ENCODE data around the gene DIS3L2. TPM values are rescaled to one million over a fixed set of nuclear protein-coding genes. Genes with fewer than 3 reads are reported as not detected.

DIS3L2 gene
- total RNA-seq, 1 donor from 2014 or later, result 17.0 TPM

DNA sequence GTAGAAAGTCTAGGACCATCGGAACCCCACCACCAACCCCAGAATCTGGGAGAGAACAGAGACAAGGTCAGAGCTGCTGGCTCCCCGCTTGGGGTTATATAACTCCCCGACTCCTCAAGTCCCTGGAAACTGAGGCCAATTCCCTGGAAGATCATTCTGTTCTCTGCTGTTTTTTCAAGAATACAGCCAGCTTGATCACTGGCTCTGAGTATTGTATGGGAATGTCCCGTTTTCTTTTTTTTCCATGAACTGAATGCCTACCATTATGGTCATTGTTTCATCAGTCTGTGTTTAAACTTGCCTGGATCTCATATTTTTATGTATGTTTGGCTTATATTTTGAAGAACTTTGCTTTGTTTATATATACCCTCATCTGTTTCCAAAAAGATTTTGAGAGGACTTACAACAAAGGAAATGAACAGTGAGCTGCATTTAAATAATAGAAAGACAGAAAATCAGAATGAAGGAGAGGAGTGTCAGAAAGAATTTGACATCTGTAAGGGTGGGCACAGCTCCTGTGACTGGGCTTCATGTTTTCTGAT is 327.0 kb downstream of the DIS3L2 start:
- TF ChIP-seq, protein P1, sequence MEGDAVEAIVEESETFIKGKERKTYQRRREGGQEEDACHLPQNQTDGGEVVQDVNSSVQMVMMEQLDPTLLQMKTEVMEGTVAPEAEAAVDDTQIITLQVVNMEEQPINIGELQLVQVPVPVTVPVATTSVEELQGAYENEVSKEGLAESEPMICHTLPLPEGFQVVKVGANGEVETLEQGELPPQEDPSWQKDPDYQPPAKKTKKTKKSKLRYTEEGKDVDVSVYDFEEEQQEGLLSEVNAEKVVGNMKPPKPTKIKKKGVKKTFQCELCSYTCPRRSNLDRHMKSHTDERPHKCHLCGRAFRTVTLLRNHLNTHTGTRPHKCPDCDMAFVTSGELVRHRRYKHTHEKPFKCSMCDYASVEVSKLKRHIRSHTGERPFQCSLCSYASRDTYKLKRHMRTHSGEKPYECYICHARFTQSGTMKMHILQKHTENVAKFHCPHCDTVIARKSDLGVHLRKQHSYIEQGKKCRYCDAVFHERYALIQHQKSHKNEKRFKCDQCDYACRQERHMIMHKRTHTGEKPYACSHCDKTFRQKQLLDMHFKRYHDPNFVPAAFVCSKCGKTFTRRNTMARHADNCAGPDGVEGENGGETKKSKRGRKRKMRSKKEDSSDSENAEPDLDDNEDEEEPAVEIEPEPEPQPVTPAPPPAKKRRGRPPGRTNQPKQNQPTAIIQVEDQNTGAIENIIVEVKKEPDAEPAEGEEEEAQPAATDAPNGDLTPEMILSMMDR (IDR thresholded peaks at IDR 0.05; ENCODE audit: borderline replicate concordance), result no peak
- no peak overlapping the region for H3K4me3 ChIP-seq
- H3K36me3 ChIP-seq, result no peaks in the 10 kb centered on the region
- peaks cover 3% of the 10 kb centered on the region for H3K4me1 ChIP-seq
- no peaks in the 10 kb centered on the region for H3K9me3 ChIP-seq (replicated peaks)
- intact Hi-C loops (cut with micrococcal nuclease), result no loop called here
- no peaks in the 10 kb centered on the region for H3K27me3 ChIP-seq (ENCODE audit: low read depth)
- no peak overlapping the region for H3K27ac ChIP-seq (replicated peaks)
- no peak for DNase-seq

DNA sequence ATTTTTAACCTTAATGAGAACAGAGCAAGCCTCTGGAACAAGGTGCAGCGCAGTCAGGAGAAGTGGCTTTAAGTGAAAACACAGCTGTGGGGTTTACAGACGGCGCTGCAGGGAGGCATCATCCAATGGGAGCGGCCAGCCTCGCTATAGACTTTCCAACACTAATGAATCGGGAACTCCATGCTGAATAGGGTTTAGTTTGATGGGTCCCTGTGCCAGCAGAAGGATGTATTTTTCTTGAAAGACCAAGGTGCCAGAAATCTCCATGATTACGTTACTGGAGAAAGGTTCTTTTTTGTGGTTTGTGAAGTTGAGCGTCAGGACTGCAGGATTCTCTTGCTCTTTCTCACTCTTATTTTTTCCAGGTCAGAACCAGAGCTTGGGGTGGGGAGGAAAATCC is 329.2 kb downstream of the DIS3L2 start:
- intact Hi-C loops (cut with micrococcal nuclease), result no loop called here
- no peak for DNase-seq
- TF ChIP-seq, protein P1 (IDR thresholded peaks at IDR 0.05; ENCODE audit: borderline replicate concordance), result no peak
- no peak overlapping the region for H3K27ac ChIP-seq (replicated peaks)
- H3K36me3 ChIP-seq, result no peaks in the 10 kb centered on the region
- H3K4me1 ChIP-seq, result peaks cover 3% of the 10 kb centered on the region
- no peaks in the 10 kb centered on the region for H3K27me3 ChIP-seq (ENCODE audit: low read depth)
- no peak overlapping the region for H3K4me3 ChIP-seq
- H3K9me3 ChIP-seq (replicated peaks), result no peaks in the 10 kb centered on the region

DNA sequence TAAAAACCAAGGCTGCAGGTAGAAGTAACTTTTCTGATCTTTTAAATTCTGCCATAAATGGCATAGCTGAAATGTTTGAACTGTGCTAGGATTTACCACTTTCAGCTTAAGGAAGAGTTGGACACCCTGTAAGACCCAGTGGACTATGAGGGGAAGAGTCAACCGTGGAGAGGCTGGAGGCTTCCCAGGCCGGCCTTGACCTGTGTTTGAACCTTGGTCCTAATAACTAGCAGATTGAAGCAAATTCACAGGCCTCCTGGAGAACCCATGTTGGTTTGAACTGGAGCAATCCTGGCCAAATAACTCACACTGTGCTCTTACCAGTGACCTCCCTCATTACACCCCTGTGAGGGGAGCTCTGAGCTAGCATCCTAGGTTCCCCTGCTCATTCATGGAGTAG is 329.8 kb downstream of the DIS3L2 start:
- no peak for DNase-seq
- Histone ChIP-seq H3K4me3 (no peak overlapping the region), H3K27me3 (ENCODE audit: low read depth) (no peaks in the 10 kb centered on the region), H3K4me1 (peaks cover 3% of the 10 kb centered on the region), H3K36me3 (no peaks in the 10 kb centered on the region), H3K27ac (replicated peaks) (no peak overlapping the region), H3K9me3 (replicated peaks) (no peaks in the 10 kb centered on the region)
- TF ChIP-seq, protein P1 (IDR thresholded peaks at IDR 0.05; ENCODE audit: borderline replicate concordance), result no peak
- intact Hi-C loops (cut with micrococcal nuclease), result no loop called here

DNA sequence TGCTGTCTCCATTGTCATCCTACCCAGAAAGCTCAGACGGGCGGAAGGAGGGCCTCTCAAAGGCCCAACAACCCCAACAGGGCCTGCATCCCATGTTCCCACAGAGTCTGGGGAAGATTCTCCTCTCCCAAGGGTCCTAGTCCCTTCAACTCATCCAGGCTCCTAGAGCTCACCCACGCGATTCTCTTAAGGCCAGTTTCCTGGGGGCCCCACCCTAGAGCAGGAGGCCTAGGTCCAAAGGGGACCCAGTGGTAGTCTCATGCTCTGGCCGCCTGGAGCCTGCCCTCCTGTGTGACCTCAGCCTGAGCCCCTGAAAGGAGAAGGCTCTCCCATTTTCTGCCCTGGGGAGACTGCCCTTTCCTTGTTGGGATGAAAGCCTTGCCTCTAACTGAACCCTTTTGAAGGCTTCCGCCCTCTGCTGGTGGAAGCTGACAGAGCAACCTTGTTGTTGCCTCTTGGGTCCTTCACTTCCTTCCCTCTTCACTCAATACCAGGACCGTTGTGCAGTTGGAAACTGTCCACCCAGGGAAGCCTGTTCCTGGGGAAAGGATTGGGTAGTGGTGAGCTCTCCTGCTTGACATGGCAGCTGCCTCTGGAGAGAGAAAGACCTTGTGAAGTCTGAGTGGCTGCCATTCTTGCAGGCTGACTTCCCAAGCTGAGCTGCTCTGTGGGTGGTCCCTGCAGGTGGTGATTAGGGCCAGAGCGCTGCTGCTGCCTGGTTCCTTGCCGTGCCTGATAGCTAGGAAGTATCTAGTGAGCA is 331.1 kb downstream of the DIS3L2 start:
- intact Hi-C loops (cut with micrococcal nuclease), result no loop called here
- Histone ChIP-seq H3K9me3 (replicated peaks) (no peaks in the 10 kb centered on the region), H3K4me3 (no peak overlapping the region), H3K27ac (replicated peaks) (no peak overlapping the region), H3K4me1 (peaks cover 3% of the 10 kb centered on the region), H3K27me3 (ENCODE audit: low read depth) (no peaks in the 10 kb centered on the region), H3K36me3 (no peaks in the 10 kb centered on the region)
- TF ChIP-seq, protein P1 (IDR thresholded peaks at IDR 0.05; ENCODE audit: borderline replicate concordance), result peak; percentile 63
- peak; percentile 36 for DNase-seq

DNA sequence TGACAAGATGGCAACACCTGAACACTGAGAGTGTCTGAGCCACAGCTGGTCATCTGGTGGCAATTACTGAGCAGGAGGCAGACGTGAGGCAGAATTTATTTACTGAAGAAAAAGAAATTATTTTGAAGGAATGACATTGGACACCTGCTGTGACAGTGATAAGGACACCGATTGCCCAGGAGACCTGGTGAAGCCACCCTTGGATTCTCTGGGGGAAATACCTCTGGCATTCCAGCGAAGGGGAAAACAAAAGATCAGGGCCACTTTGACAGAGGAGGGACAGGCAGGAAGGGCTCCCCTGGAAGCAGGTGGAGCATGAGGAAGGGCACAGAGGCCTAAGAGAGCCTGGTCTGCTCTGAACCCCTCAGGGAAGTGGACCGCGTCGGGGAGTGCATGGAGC is 331.7 kb downstream of the DIS3L2 start:
- Histone ChIP-seq H3K36me3 (no peaks in the 10 kb centered on the region), H3K4me3 (no peak overlapping the region), H3K9me3 (replicated peaks) (no peaks in the 10 kb centered on the region), H3K4me1 (peaks cover 3% of the 10 kb centered on the region), H3K27me3 (ENCODE audit: low read depth) (no peaks in the 10 kb centered on the region), H3K27ac (replicated peaks) (no peak overlapping the region)
- intact Hi-C loops (cut with micrococcal nuclease), result no loop called here
- TF ChIP-seq, protein P1 (IDR thresholded peaks at IDR 0.05; ENCODE audit: borderline replicate concordance), result no peak
- DNase-seq, result no peak

Measured in left ventricle myocardium inferior (tissue), 1 donor.